ENCODE measurements around the gene VWC2L. TPM values are rescaled to one million over a fixed set of nuclear protein-coding genes. Genes with fewer than 3 reads are reported as not detected.

The VWC2L gene
- total RNA-seq, 2 experiments from 2014 or later: not detected

- no peak for TF ChIP-seq CTCF (IDR thresholded peaks at IDR 0.05)
- Mint-ChIP-seq H3K4me3 (no peak overlapping the region), H3K27ac (no peak overlapping the region), H3K9me3 (no peaks in the 10 kb centered on the region), H3K27me3 (peaks cover 1% of the 10 kb centered on the region), H3K4me1 (ENCODE audit: low read depth) (no peaks in the 10 kb centered on the region), H3K36me3 (ENCODE audit: low read depth) (no peaks in the 10 kb centered on the region)
- ChIA-PET CTCF (interaction anchor here (1.3 kb wide), 1 partner anchor 28 kb away, joined by 3 read pairs; no protein-coding TSS in a partner anchor), POLR2A (no interaction called here)
- DNase-seq (no peak), ATAC-seq (no peak)
- intact Hi-C loops (cut with micrococcal nuclease): no loop called here
Observed at GRCh38 chr2:214481204-214481603, 70.3 kb downstream of the VWC2L start.

GRCh38 chr2:214482728-214483127 lies 71.9 kb downstream of the VWC2L start:
- CTCF ChIA-PET: no interaction called here
- Mint-ChIP-seq H3K36me3 (ENCODE audit: low read depth) (no peaks in the 10 kb centered on the region), H3K27ac (no peak overlapping the region), H3K4me3 (no peak overlapping the region), H3K27me3 (peaks cover 1% of the 10 kb centered on the region), H3K9me3 (no peaks in the 10 kb centered on the region), H3K4me1 (ENCODE audit: low read depth) (no peaks in the 10 kb centered on the region)
- POLR2A ChIA-PET: no interaction called here
- DNase-seq (no peak), ATAC-seq (no peak)
- no peak for TF ChIP-seq CTCF (IDR thresholded peaks at IDR 0.05)
- intact Hi-C loops (cut with micrococcal nuclease): no loop called here

GRCh38 chr2:214484239-214484638 lies 73.4 kb downstream of the VWC2L start:
- ChIA-PET POLR2A (no interaction called here), CTCF (interaction anchor here (0.9 kb wide), 1 partner anchor 812 kb away, joined by 3 read pairs; no protein-coding TSS in a partner anchor)
- intact Hi-C loops (cut with micrococcal nuclease): no loop called here
- H3K9me3 Mint-ChIP-seq: no peaks in the 10 kb centered on the region
- H3K4me3 Mint-ChIP-seq: no peak overlapping the region
- no peak for TF ChIP-seq CTCF (IDR thresholded peaks at IDR 0.05)
- ATAC-seq: no peak
- DNase-seq: no peak
- H3K27me3 Mint-ChIP-seq: peaks cover 1% of the 10 kb centered on the region
- H3K27ac Mint-ChIP-seq: no peak overlapping the region
- no peaks in the 10 kb centered on the region for H3K36me3 Mint-ChIP-seq (ENCODE audit: low read depth)
- no peaks in the 10 kb centered on the region for H3K4me1 Mint-ChIP-seq (ENCODE audit: low read depth)

- no peaks in the 10 kb centered on the region for H3K9me3 Mint-ChIP-seq
- TF ChIP-seq CTCF (IDR thresholded peaks at IDR 0.05): no peak
- DNase-seq: no peak
- intact Hi-C loops (cut with micrococcal nuclease): no loop called here
- H3K27ac Mint-ChIP-seq: no peak overlapping the region
- no peak for ATAC-seq
- H3K27me3 Mint-ChIP-seq: peaks cover 1% of the 10 kb centered on the region
- H3K36me3 Mint-ChIP-seq (ENCODE audit: low read depth): no peaks in the 10 kb centered on the region
- no peak overlapping the region for H3K4me3 Mint-ChIP-seq
- ChIA-PET CTCF (interaction anchor here (0.9 kb wide), 1 partner anchor 812 kb away, joined by 3 read pairs; no protein-coding TSS in a partner anchor), POLR2A (no interaction called here)
- no peaks in the 10 kb centered on the region for H3K4me1 Mint-ChIP-seq (ENCODE audit: low read depth)
Observed at GRCh38 chr2:214484701-214485100, 73.8 kb downstream of the VWC2L start.

GRCh38 chr2:214489181-214489580 lies 78.3 kb downstream of the VWC2L start:
- Mint-ChIP-seq H3K36me3 (ENCODE audit: low read depth) (no peaks in the 10 kb centered on the region), H3K27me3 (peaks cover 1% of the 10 kb centered on the region), H3K4me3 (no peak overlapping the region), H3K9me3 (no peaks in the 10 kb centered on the region), H3K27ac (no peak overlapping the region), H3K4me1 (ENCODE audit: low read depth) (no peaks in the 10 kb centered on the region)
- no peak for ATAC-seq
- CTCF ChIA-PET: no interaction called here
- POLR2A ChIA-PET: no interaction called here
- TF ChIP-seq CTCF (IDR thresholded peaks at IDR 0.05): no peak
- no peak for DNase-seq
- intact Hi-C loops (cut with micrococcal nuclease): no loop called here
